Activated naive CD8-positive, alpha-beta T cell treated with anti-CD3 and anti-CD28 coated beads, Interleukin-2, amount 50 U/mL, for 24 hours (primary cell): ENCODE results near the gene MRPS16.
A peak's percentile ranks its signal among the peaks of the same experiment; 100 is the strongest.

Source experiments
- ATAC-seq: fragments of 150-1000 bp; cut with Tn5 transposase; one replicate; pipeline ENCODE4 v1.10.0; 2021
- DNase-seq: peaks from one replicate; pipeline ENCODE4 v3.0.0; 2021
- H3K27ac Mint-ChIP-seq: one replicate; pipeline ENCODE4 v1.8.0; 2021; ENCODE audit warnings: mild to moderate bottlenecking, mixed read lengths
- H3K27me3 Mint-ChIP-seq: one replicate; pipeline ENCODE4 v1.8.0; 2021; ENCODE audit warnings: mixed read lengths
- H3K36me3 Mint-ChIP-seq: one replicate; pipeline ENCODE4 v1.8.0; 2021; ENCODE audit warnings: low read depth, mixed read lengths
- H3K4me1 Mint-ChIP-seq: one replicate; pipeline ENCODE4 v1.8.0; 2021; ENCODE audit warnings: mixed read lengths
- H3K4me3 Mint-ChIP-seq: one replicate; pipeline ENCODE4 v1.8.0; 2021; ENCODE audit warnings: mild to moderate bottlenecking, moderate library complexity, mixed read lengths
- H3K9me3 Mint-ChIP-seq: one replicate; pipeline ENCODE4 v1.8.0; 2021; ENCODE audit warnings: mixed read lengths

The MRPS16 gene

GRCh38 chr10:73248259-73248724 is 4.2 kb downstream of the MRPS16 start:
- Mint-ChIP-seq H3K36me3 (peaks cover 75% of the 10 kb centered on the region), H3K27me3 (peaks cover 2% of the 10 kb centered on the region), H3K9me3 (no peaks in the 10 kb centered on the region), H3K27ac (peak overlapping the region; percentile 95), H3K4me3 (peak overlapping the region; percentile 99), H3K4me1 (peaks cover 65% of the 10 kb centered on the region)
- no peak for ATAC-seq
- DNase-seq, result no peak

- Mint-ChIP-seq H3K27me3 (peaks cover 2% of the 10 kb centered on the region), H3K9me3 (no peaks in the 10 kb centered on the region), H3K36me3 (peaks cover 78% of the 10 kb centered on the region), H3K4me1 (peaks cover 63% of the 10 kb centered on the region), H3K4me3 (peak overlapping the region; percentile 99), H3K27ac (peak overlapping the region; percentile 95)
- ATAC-seq (no peak), DNase-seq (no peak)
These were observed 4.8 kb downstream of the MRPS16 start for GRCh38 chr10:73247509-73248258.

GRCh38 chr10:73246646-73247508 is 5.6 kb downstream of the MRPS16 start, which contains the start of gene DNAJC9:
TSS of gene DNAJC9 (minus strand) at chr10:73247255. CDS start at chr10:73247189, 66 bp downstream.
- Mint-ChIP-seq H3K36me3 (peaks cover 77% of the 10 kb centered on the region), H3K27ac (peak within 1 kb of the TSS; percentile 95), H3K27me3 (no peaks in the 10 kb centered on the region), H3K9me3 (no peaks in the 10 kb centered on the region), H3K4me3 (peak within 1 kb of the TSS; percentile 99), H3K4me1 (peaks cover 59% of the 10 kb centered on the region)
- ATAC-seq, result peak; percentile 91
- DNase-seq, result peak; percentile 98

- ATAC-seq, result no peak
- no peaks in the 10 kb centered on the region for H3K9me3 Mint-ChIP-seq
- peak overlapping the region; percentile 95 for H3K27ac Mint-ChIP-seq
- peak overlapping the region; percentile 99 for H3K4me3 Mint-ChIP-seq
- no peak for DNase-seq
- H3K4me1 Mint-ChIP-seq, result peaks cover 59% of the 10 kb centered on the region
- H3K36me3 Mint-ChIP-seq, result peaks cover 78% of the 10 kb centered on the region
- H3K27me3 Mint-ChIP-seq, result no peaks in the 10 kb centered on the region
These were observed 6.2 kb downstream of the MRPS16 start for GRCh38 chr10:73246322-73246645.

GRCh38 chr10:73244866-73245477 is 7.5 kb downstream of the MRPS16 start:
- peak overlapping the region; percentile 17 for H3K27ac Mint-ChIP-seq
- no peaks in the 10 kb centered on the region for H3K27me3 Mint-ChIP-seq
- DNase-seq, result no peak
- peaks cover 49% of the 10 kb centered on the region for H3K4me1 Mint-ChIP-seq
- peak overlapping the region; percentile 99 for H3K4me3 Mint-ChIP-seq
- peaks cover 79% of the 10 kb centered on the region for H3K36me3 Mint-ChIP-seq
- ATAC-seq, result no peak
- no peaks in the 10 kb centered on the region for H3K9me3 Mint-ChIP-seq

GRCh38 chr10:73239908-73240307 is 12.5 kb downstream of the MRPS16 start:
- Mint-ChIP-seq H3K9me3 (no peaks in the 10 kb centered on the region), H3K4me1 (peaks cover 17% of the 10 kb centered on the region), H3K27ac (no peak overlapping the region), H3K36me3 (peaks cover 63% of the 10 kb centered on the region), H3K4me3 (no peak overlapping the region), H3K27me3 (no peaks in the 10 kb centered on the region)
- DNase-seq (no peak), ATAC-seq (no peak)

GRCh38 chr10:73238990-73239566 is 13.4 kb downstream of the MRPS16 start:
- no peak for ATAC-seq
- Mint-ChIP-seq H3K27ac (no peak overlapping the region), H3K4me1 (peaks cover 9% of the 10 kb centered on the region), H3K36me3 (peaks cover 59% of the 10 kb centered on the region), H3K9me3 (no peaks in the 10 kb centered on the region), H3K4me3 (no peak overlapping the region), H3K27me3 (no peaks in the 10 kb centered on the region)
- DNase-seq, result no peak

- ATAC-seq, result no peak
- no peak for DNase-seq
- Mint-ChIP-seq H3K27ac (no peak overlapping the region), H3K27me3 (no peaks in the 10 kb centered on the region), H3K36me3 (peaks cover 28% of the 10 kb centered on the region), H3K4me3 (no peak overlapping the region), H3K9me3 (no peaks in the 10 kb centered on the region), H3K4me1 (no peaks in the 10 kb centered on the region)
These were observed 17.7 kb downstream of the MRPS16 start for GRCh38 chr10:73234695-73235094.

GRCh38 chr10:73233883-73234282 is 18.6 kb downstream of the MRPS16 start:
- H3K27me3 Mint-ChIP-seq, result no peaks in the 10 kb centered on the region
- ATAC-seq (no peak), DNase-seq (no peak)
- H3K4me1 Mint-ChIP-seq, result no peaks in the 10 kb centered on the region
- no peak overlapping the region for H3K4me3 Mint-ChIP-seq
- H3K27ac Mint-ChIP-seq, result no peak overlapping the region
- no peaks in the 10 kb centered on the region for H3K9me3 Mint-ChIP-seq
- H3K36me3 Mint-ChIP-seq, result peaks cover 22% of the 10 kb centered on the region

- Mint-ChIP-seq H3K9me3 (no peaks in the 10 kb centered on the region), H3K4me1 (no peaks in the 10 kb centered on the region), H3K27me3 (no peaks in the 10 kb centered on the region), H3K4me3 (no peak overlapping the region), H3K27ac (no peak overlapping the region), H3K36me3 (peaks cover 22% of the 10 kb centered on the region)
- DNase-seq (no peak), ATAC-seq (no peak)
These were observed 19.6 kb downstream of the MRPS16 start for GRCh38 chr10:73232887-73233286.

- Mint-ChIP-seq H3K9me3 (no peaks in the 10 kb centered on the region), H3K4me3 (no peak overlapping the region), H3K36me3 (peaks cover 10% of the 10 kb centered on the region), H3K27me3 (no peaks in the 10 kb centered on the region), H3K27ac (no peak overlapping the region), H3K4me1 (no peaks in the 10 kb centered on the region)
- ATAC-seq, result no peak
- DNase-seq, result no peak
These were observed 22.9 kb downstream of the MRPS16 start for GRCh38 chr10:73229567-73229966.

- Mint-ChIP-seq H3K36me3 (peaks cover 6% of the 10 kb centered on the region), H3K27ac (no peak overlapping the region), H3K27me3 (no peaks in the 10 kb centered on the region), H3K4me3 (no peak overlapping the region), H3K4me1 (no peaks in the 10 kb centered on the region), H3K9me3 (no peaks in the 10 kb centered on the region)
- ATAC-seq (no peak), DNase-seq (no peak)
These were observed 24.2 kb downstream of the MRPS16 start for GRCh38 chr10:73228247-73228646.

GRCh38 chr10:73226663-73227062 is 25.8 kb downstream of the MRPS16 start:
- Mint-ChIP-seq H3K9me3 (no peaks in the 10 kb centered on the region), H3K27ac (no peak overlapping the region), H3K27me3 (no peaks in the 10 kb centered on the region), H3K4me1 (no peaks in the 10 kb centered on the region), H3K4me3 (no peak overlapping the region), H3K36me3 (peaks cover 5% of the 10 kb centered on the region)
- no peak for ATAC-seq
- DNase-seq, result no peak

- DNase-seq, result no peak
- peak; percentile 40 for ATAC-seq
- H3K36me3 Mint-ChIP-seq, result peaks cover 5% of the 10 kb centered on the region
- H3K4me1 Mint-ChIP-seq, result no peaks in the 10 kb centered on the region
- no peak overlapping the region for H3K27ac Mint-ChIP-seq
- no peaks in the 10 kb centered on the region for H3K27me3 Mint-ChIP-seq
- no peak overlapping the region for H3K4me3 Mint-ChIP-seq
- H3K9me3 Mint-ChIP-seq, result no peaks in the 10 kb centered on the region
These were observed 26.9 kb downstream of the MRPS16 start for GRCh38 chr10:73225518-73225917.
